Keratinocyte (primary cell): ENCODE results near the gene ECM2. TPM values are rescaled to one million over a fixed set of nuclear protein-coding genes. Genes with fewer than 3 reads are reported as not detected.

Experiments
- DNase-seq: peaks from one replicate; pipeline ENCODE4 v3.0.0-alpha.2; 2011; ENCODE audit warnings: low read depth, missing footprints, low spot score
- FAIRE-seq: peaks from 2 replicates; lab custom pipeline; 2011; peaks lifted over from hg19 to GRCh38; lab: Jason Lieb, UNC
- H2AFZ ChIP-seq: 2 replicates; pipeline ENCODE4 v1.6.0; 2012; ENCODE audit warnings: low read length, control low read depth, inconsistent platforms; ENCODE audit not compliant: control insufficient read depth
- H3K27ac ChIP-seq: 2 replicates; pipeline ENCODE4 v1.5.1; 2011; ENCODE audit warnings: low read length; ENCODE audit not compliant: control insufficient read depth, insufficient read depth
- H3K27me3 ChIP-seq: 3 replicates; pipeline ENCODE4 v1.6.0; 2011; ENCODE audit warnings: low read length; ENCODE audit not compliant: control insufficient read depth, insufficient read depth; ENCODE audit errors: extremely low read depth
- H3K36me3 ChIP-seq, 2 experiments: 2 replicates in 1 of 2; 3 replicates in 1 of 2; pipeline ENCODE4 v1.5.1; 2011; ENCODE audit warnings: low read length in 2 of 2, mild to moderate bottlenecking in 1 of 2; ENCODE audit not compliant: control insufficient read depth in 2 of 2, insufficient read depth in 2 of 2; ENCODE audit errors: extremely low read depth in 1 of 2
- H3K4me1 ChIP-seq: 3 replicates; pipeline ENCODE4 v1.5.1; 2011; ENCODE audit warnings: low read length; ENCODE audit not compliant: control insufficient read depth, insufficient read depth; ENCODE audit errors: extremely low read depth
- H3K4me2 ChIP-seq: 3 replicates; pipeline ENCODE4 v1.6.0; 2011; ENCODE audit warnings: low read depth, low read length; ENCODE audit not compliant: control insufficient read depth, insufficient read depth; ENCODE audit errors: extremely low read depth
- H3K4me3 ChIP-seq, 3 experiments: fragments of 200-600 bp in 1 of 3; sonication (generic) in 1 of 3; 2 replicates in 2 of 3; 3 replicates in 1 of 3; pipeline ENCODE4 v1.5.1; 2011 to 2016; ENCODE audit warnings: low read length in 3 of 3, mild to moderate bottlenecking in 3 of 3, control low read depth in 2 of 3, inconsistent platforms in 1 of 3, low read depth in 1 of 3, mixed read lengths in 1 of 3, mixed run types in 1 of 3, moderate library complexity in 1 of 3; ENCODE audit not compliant: control insufficient read depth in 2 of 3, insufficient read depth in 2 of 3; ENCODE audit errors: extremely low read depth in 1 of 3
- H3K79me2 ChIP-seq: 2 replicates; pipeline ENCODE4 v1.6.0; 2012; ENCODE audit warnings: low read length; ENCODE audit not compliant: control insufficient read depth, insufficient read depth
- H3K9ac ChIP-seq: 3 replicates; pipeline ENCODE4 v1.6.0; 2011; ENCODE audit warnings: low read length; ENCODE audit not compliant: control insufficient read depth, insufficient read depth; ENCODE audit errors: extremely low read depth
- H3K9me1 ChIP-seq: 3 replicates; pipeline ENCODE4 v1.6.0; 2011; ENCODE audit warnings: low read length; ENCODE audit not compliant: control insufficient read depth, insufficient read depth; ENCODE audit errors: extremely low read depth
- H3K9me3 ChIP-seq: 2 replicates; pipeline ENCODE4 v1.5.1; 2012; ENCODE audit warnings: low read depth, low read length; ENCODE audit not compliant: control insufficient read depth
- H4K20me1 ChIP-seq: 3 replicates; pipeline ENCODE4 v1.6.0; 2011; ENCODE audit warnings: low read length; ENCODE audit not compliant: control insufficient read depth, insufficient read depth; ENCODE audit errors: extremely low read depth
- CTCF ChIP-seq, 3 experiments: IDR thresholded peaks in 1 of 3; conservative IDR thresholded peaks in 1 of 3; optimal IDR thresholded peaks in 1 of 3; 2 replicates in 2 of 3; 3 replicates in 1 of 3; pipeline versions ENCODE3 to v1.5.1; 2011; ENCODE audit warnings: low read length in 3 of 3, mild to moderate bottlenecking in 3 of 3, moderate library complexity in 2 of 3, control low read depth in 1 of 3, inconsistent platforms in 1 of 3; ENCODE audit not compliant: insufficient read depth in 2 of 3; ENCODE audit errors: extremely low read depth in 1 of 3
- EZH2 ChIP-seq: IDR thresholded peaks from one replicate; pipeline ENCODE4 v1.6.1; 2012; ENCODE audit warnings: inconsistent platforms, mild to moderate bottlenecking, low read length, moderate library complexity
- dilution Hi-C: fragments of 300-500 bp; cut with MboI; formaldehyde crosslinking; loops from one replicate; pipeline ENCODE4 v1.7.0; 2020; ENCODE audit warnings: low sequenced_read_pairs; ENCODE audit not compliant: extremely low pct_ligation_motif_present
- polyA plus RNA-seq, 5 experiments: library from polyadenylated mRNA; depleted of rRNA in 3 of 5; stranded (reverse) in 3 of 5; stranded (forward) in 1 of 5; unstranded in 1 of 5; fragments of >200 nt; gene quantifications; 1 replicate in 1 of 5; 2 replicates in 3 of 5; 3 replicates in 1 of 5; pipeline versions ENCODE4 v1.2.1 to v1.2.3, GENCODE V29; 2011 to 2012; ENCODE audit warnings: missing spikeins in 2 of 5, low read depth in 1 of 5, low replicate concordance in 1 of 5

ECM2 gene
- polyA plus RNA-seq, 1 donor (not counting 4 experiments of a cell fraction or from before 2014, with no cell fraction given): 0.75 TPM

GRCh38 chr9:92457576-92457975, 78.2 kb downstream of the ECM2 start:
- no peak overlapping the region for H3K4me2 ChIP-seq
- TF ChIP-seq CTCF (optimal IDR thresholded peaks at IDR 0.05 in 1 of 3, IDR thresholded peaks at IDR 0.05 in 1 of 3, conservative IDR thresholded peaks at IDR 0.05 in 1 of 3; ENCODE audit: extremely low read depth in 1 of 3, insufficient read depth in 2 of 3, low read length in 3 of 3): no peak
- H3K79me2 ChIP-seq: no peaks in the 10 kb centered on the region
- no peak overlapping the region for H2AFZ ChIP-seq
- H3K36me3 ChIP-seq: no peaks in the 10 kb centered on the region
- no peak overlapping the region for H3K27ac ChIP-seq
- DNase-seq (no peak), FAIRE-seq (no peak)
- no peaks in the 10 kb centered on the region for H4K20me1 ChIP-seq
- H3K9me3 ChIP-seq: no peaks in the 10 kb centered on the region
- no peak overlapping the region for H3K4me3 ChIP-seq
- H3K27me3 ChIP-seq: no peaks in the 10 kb centered on the region
- no peaks in the 10 kb centered on the region for H3K4me1 ChIP-seq
- dilution Hi-C loops: no loop called here
- no peaks in the 10 kb centered on the region for H3K9me1 ChIP-seq
- H3K9ac ChIP-seq: no peak overlapping the region

GRCh38 chr9:92455217-92455616, 80.6 kb downstream of the ECM2 start:
- Histone ChIP-seq H3K4me1 (no peaks in the 10 kb centered on the region), H3K4me3 (no peak overlapping the region), H4K20me1 (no peaks in the 10 kb centered on the region), H3K27ac (no peak overlapping the region), H3K27me3 (no peaks in the 10 kb centered on the region), H3K9me3 (no peaks in the 10 kb centered on the region), H3K36me3 (no peaks in the 10 kb centered on the region), H3K9ac (no peak overlapping the region), H2AFZ (no peak overlapping the region), H3K9me1 (no peaks in the 10 kb centered on the region), H3K4me2 (no peak overlapping the region), H3K79me2 (no peaks in the 10 kb centered on the region)
- no peak for FAIRE-seq
- dilution Hi-C loops: no loop called here
- no peak for DNase-seq
- TF ChIP-seq EZH2 (no peak), CTCF (optimal IDR thresholded peaks at IDR 0.05 in 1 of 3, IDR thresholded peaks at IDR 0.05 in 1 of 3, conservative IDR thresholded peaks at IDR 0.05 in 1 of 3; ENCODE audit: extremely low read depth in 1 of 3, insufficient read depth in 2 of 3, low read length in 3 of 3) (peak; percentile 34 to 53 (median 52))
